Activated naive CD8-positive, alpha-beta T cell treated with anti-CD3 and anti-CD28 coated beads, Interleukin-2, amount 50 U/mL, for 16 hours (primary cell): Measurements from ENCODE around the gene DNMT1.

Experiments
- DNase-seq: peaks from one replicate; pipeline ENCODE4 v3.0.0-alpha.2; 2020; ENCODE audit warnings: low read depth, low spot score

DNMT1 gene

GRCh38 chr19:10113964-10114650 lies 80.6 kb downstream of the DNMT1 start:
- DNase-seq = no peak

GRCh38 chr19:10113592-10113963 lies 81.2 kb downstream of the DNMT1 start:
- DNase-seq = no peak

GRCh38 chr19:10112895-10113591 lies 81.7 kb downstream of the DNMT1 start:
- DNase-seq = no peak

GRCh38 chr19:10112037-10112761 lies 82.6 kb downstream of the DNMT1 start:
- no peak for DNase-seq

GRCh38 chr19:10111405-10111811 lies 83.3 kb downstream of the DNMT1 start, which contains the start of gene P2RY11:
TSS of gene P2RY11 (plus strand) at chr19:10111693. CDS start at chr19:10111722, 29 bp downstream.
- DNase-seq = no peak

GRCh38 chr19:10110972-10111317 lies 83.8 kb downstream of the DNMT1 start:
- no peak for DNase-seq

- no peak for DNase-seq
Observed at GRCh38 chr19:10110076-10110971, 84.4 kb downstream of the DNMT1 start.

- no peak for DNase-seq
Observed at GRCh38 chr19:10109528-10109927, 85.2 kb downstream of the DNMT1 start.

- no peak for DNase-seq
Observed at GRCh38 chr19:10107817-10108367, 86.9 kb downstream of the DNMT1 start.

GRCh38 chr19:10107254-10107653 lies 87.5 kb downstream of the DNMT1 start:
- DNase-seq = no peak

GRCh38 chr19:10106100-10106936 lies 88.4 kb downstream of the DNMT1 start, which contains the start of gene PPAN:
TSS of gene PPAN (plus strand) at chr19:10106362. CDS start at chr19:10106395, 33 bp downstream.
- DNase-seq = peak; percentile 91

- DNase-seq = peak; percentile 81
Observed at GRCh38 chr19:10105509-10106099, 89.1 kb downstream of the DNMT1 start.

- DNase-seq = no peak
Observed at GRCh38 chr19:10104665-10105508, 89.9 kb downstream of the DNMT1 start.

GRCh38 chr19:10104130-10104513 lies 90.6 kb downstream of the DNMT1 start:
- no peak for DNase-seq

- DNase-seq = no peak
Observed at GRCh38 chr19:10102787-10103236, 91.9 kb downstream of the DNMT1 start.

- DNase-seq = no peak
Observed at GRCh38 chr19:10100163-10100785, 94.5 kb downstream of the DNMT1 start.

GRCh38 chr19:10096615-10096963 lies 98.2 kb downstream of the DNMT1 start:
- no peak for DNase-seq

- peak; percentile 74 for DNase-seq
Observed at GRCh38 chr19:10095948-10096614, 98.7 kb downstream of the DNMT1 start.
